GM21390 (cell line): ENCODE data around the gene PWWP2A.
"Not testable (repeated sequence)": the region's sequence is repeated elsewhere in the genome, so short reads cannot be mapped to it uniquely, and the experiment has no call there.

Experiments
- ATAC-seq: cut with Tn5 transposase; IDR thresholded peaks from one replicate; pipeline ENCODE4 v1.9.1; 2021; ENCODE audit not compliant: unreplicated experiment

The PWWP2A gene

GRCh38 chr5:160081495-160081894 lies 37.8 kb downstream of the PWWP2A start:
- no peak for ATAC-seq

- no peak for ATAC-seq
Measured at GRCh38 chr5:160079753-160080152, 39.5 kb downstream of the PWWP2A start.

GRCh38 chr5:160076997-160077396 lies 42.3 kb downstream of the PWWP2A start:
- ATAC-seq = no peak

- no peak for ATAC-seq
Measured at GRCh38 chr5:160075073-160075472, 44.2 kb downstream of the PWWP2A start.

GRCh38 chr5:160071916-160072315 lies 47.3 kb downstream of the PWWP2A start:
- ATAC-seq = no peak

- ATAC-seq = no peak
Measured at GRCh38 chr5:160071516-160071915, 47.7 kb downstream of the PWWP2A start.

GRCh38 chr5:160069120-160069519 lies 50.1 kb downstream of the PWWP2A start:
- not testable (repeated sequence) for ATAC-seq

- ATAC-seq = no peak
Measured at GRCh38 chr5:160064995-160065614, 54.1 kb downstream of the PWWP2A start.

GRCh38 chr5:160064417-160064810 lies 54.8 kb downstream of the PWWP2A start:
- no peak for ATAC-seq

GRCh38 chr5:160061770-160062169 lies 57.5 kb downstream of the PWWP2A start:
- no peak for ATAC-seq

- no peak for ATAC-seq
Measured at GRCh38 chr5:160060001-160060400, 59.2 kb downstream of the PWWP2A start.

- ATAC-seq = no peak
Measured at GRCh38 chr5:160057256-160057655, 62.0 kb downstream of the PWWP2A start.

GRCh38 chr5:160054831-160055230 lies 64.4 kb downstream of the PWWP2A start:
- ATAC-seq = no peak

- no peak for ATAC-seq
Measured at GRCh38 chr5:160054047-160054446, 65.2 kb downstream of the PWWP2A start.

GRCh38 chr5:160049099-160049498 lies 70.2 kb downstream of the PWWP2A start:
- ATAC-seq = no peak

- ATAC-seq = no peak
Measured at GRCh38 chr5:160048131-160048530, 71.1 kb downstream of the PWWP2A start.

GRCh38 chr5:160047423-160047822 lies 71.8 kb downstream of the PWWP2A start:
- ATAC-seq = no peak

GRCh38 chr5:160044967-160045366 lies 74.3 kb downstream of the PWWP2A start:
- no peak for ATAC-seq

- no peak for ATAC-seq
Measured at GRCh38 chr5:160044391-160044804, 74.9 kb downstream of the PWWP2A start.

- no peak for ATAC-seq
Measured at GRCh38 chr5:160042671-160043070, 76.6 kb downstream of the PWWP2A start.
